T-helper 2 cell (primary cell): ENCODE measurements around the gene OR52L1.
A peak's percentile ranks its signal among the peaks of the same experiment; 100 is the strongest.
"Not testable (repeated sequence)": the region's sequence is repeated elsewhere in the genome, so short reads cannot be mapped to it uniquely, and the experiment has no call there.

ENCODE experiments used
- DNase-seq, 5 experiments: peaks; one replicate each; pipeline versions ENCODE4 v3.0.0 to v3.0.0-alpha.2; 2012 to 2022
- total RNA-seq, 2 donors: gene quantifications; one replicate each; lab custom pipeline; 2026; lab: John Stamatoyannopoulos, UW

OR52L1 gene
- 0 reads per million in 2 donors for total RNA-seq

DNA sequence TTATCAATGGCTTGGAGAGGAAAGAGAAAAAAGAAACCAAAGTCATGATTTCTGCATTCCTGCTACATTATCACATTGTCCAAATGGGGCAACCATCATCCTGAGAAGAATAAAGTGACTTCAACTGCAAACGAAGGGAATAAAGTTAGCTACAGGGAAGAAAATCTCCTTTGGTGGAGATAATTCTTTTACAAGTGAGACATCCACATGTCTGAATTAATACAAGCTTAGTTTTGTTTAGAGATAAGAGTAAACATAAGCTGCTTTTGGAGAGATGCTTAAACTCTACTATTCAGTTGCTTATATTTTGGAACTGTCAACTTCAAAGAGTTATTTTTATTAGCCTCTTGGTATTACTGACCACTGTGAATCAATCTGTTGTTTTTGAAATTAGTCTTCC is at the start of gene OR52L1:
TSS of gene OR52L1 (minus strand) at position 101 of the 400 bp plus-strand sequence. CDS start at position 46, 55 bp downstream.
- no peak for DNase-seq

DNA sequence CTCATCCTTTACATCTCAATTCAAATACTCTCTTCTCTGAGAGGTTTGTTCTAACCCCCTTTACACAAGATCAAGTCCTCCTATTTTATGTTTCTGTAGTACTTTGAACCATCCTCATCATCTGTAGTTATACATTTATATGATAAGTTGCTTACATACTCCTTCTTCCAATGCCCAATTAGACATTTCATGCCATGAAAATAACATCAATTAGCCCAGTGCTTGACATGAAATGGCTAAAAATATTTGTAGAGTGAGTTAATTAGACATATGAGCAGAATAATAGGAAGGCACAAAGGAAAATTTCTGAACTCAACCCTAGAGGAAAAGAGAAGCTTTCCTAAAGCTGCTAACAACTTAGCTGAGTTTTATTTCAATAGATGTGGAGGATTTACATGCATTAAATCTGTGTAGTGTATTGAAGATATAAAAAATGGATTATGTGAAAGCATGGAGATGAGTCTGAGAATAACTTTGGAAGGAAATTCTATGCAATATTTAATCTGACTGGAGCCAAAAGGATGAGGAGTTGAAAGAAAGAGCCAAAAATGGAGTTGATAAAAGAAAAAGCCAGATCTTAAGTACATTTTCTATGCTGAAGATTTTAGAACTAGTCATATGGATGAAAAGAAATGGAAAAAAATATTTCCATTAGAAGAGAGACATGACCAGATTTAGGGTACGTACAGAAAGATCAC is 44.1 kb upstream of the OR52L1 start, which contains the start of gene OR56A1:
TSS of gene OR56A1 (minus strand) at position 51 of the 698 bp plus-strand sequence. CDS start 3,066 bp downstream, outside the sequence.
- DNase-seq: no peak

DNA sequence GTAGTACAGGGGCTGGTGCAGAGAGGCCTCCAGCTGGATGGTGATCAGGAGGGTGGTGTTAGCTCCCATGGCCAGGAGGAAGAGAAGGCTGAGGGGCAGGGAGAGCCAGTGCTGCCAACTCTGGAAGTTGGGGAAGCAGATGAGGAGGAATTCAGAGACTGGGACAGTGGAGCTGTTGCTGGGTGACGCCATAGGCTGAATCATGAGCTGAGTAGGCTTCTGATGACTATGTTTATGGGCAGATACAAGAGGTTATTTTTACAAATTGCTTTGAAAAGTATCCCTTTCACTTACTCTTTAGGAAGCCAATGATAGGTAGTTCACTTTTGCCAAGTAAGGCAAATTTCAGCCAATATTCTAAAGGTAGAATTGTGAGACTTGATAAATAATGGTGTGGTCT is 40.7 kb upstream of the OR52L1 start:
- DNase-seq: no peak

DNA sequence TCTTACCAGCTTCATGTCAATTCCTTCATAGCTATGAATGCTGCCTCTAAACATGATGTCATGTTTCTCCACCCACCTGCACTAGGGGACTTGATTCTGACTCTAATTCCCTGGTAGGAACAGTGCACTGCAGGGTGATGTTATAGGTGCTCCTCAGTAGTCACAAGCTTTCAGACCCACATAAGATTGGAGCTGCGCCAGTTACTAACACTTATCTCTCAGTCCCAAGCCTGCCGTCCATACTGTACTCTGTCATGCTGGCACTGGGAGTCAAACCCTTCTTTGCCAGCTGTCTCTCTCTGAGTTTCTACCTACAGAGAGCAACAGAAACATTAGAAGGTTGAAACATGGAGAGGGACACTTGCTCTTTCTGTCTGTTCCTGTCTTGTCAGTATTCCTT is 38.3 kb upstream of the OR52L1 start:
- DNase-seq: no peak

DNA sequence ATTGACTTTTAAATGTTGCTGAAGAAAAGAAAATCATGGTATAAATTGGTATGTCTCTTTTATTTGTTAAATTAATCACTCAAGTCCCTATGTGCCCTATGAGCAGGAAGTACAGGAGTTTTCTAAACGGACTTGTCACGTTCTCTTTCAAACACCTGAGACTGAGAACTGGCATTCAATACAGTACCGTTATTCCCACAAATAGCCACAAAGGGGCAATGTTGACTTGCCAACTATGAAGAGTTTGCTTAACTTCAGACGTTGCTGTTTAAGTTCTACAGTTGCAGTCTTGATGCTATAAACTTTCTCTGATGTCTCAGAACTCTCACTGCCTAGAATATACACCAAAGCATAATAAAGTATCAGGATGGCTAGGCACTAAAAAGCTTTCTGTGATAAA is 36.2 kb upstream of the OR52L1 start:
- DNase-seq: peak in 2 of 5 experiments; percentile 0 to 46

DNA sequence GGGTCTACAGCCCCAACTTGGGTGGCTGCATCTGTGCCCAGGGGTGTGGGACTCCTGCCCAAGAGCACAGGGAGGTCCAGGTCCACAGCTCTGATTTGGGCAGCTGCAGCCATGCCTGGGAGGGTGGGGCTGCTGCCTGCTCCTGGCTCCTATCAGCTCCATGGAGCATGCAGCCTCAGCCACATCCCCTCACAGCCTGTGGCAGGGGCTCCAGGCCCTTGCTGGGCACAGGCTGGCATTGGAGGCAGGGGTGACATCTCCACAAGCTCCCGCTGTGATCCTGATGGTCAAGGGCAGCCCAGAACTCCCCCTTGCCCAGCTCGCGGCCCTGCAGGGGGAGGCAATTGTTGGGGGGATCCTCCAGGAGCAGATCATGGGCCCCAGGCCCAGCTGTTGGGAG is 26.3 kb upstream of the OR52L1 start:
- no peak for DNase-seq

DNA sequence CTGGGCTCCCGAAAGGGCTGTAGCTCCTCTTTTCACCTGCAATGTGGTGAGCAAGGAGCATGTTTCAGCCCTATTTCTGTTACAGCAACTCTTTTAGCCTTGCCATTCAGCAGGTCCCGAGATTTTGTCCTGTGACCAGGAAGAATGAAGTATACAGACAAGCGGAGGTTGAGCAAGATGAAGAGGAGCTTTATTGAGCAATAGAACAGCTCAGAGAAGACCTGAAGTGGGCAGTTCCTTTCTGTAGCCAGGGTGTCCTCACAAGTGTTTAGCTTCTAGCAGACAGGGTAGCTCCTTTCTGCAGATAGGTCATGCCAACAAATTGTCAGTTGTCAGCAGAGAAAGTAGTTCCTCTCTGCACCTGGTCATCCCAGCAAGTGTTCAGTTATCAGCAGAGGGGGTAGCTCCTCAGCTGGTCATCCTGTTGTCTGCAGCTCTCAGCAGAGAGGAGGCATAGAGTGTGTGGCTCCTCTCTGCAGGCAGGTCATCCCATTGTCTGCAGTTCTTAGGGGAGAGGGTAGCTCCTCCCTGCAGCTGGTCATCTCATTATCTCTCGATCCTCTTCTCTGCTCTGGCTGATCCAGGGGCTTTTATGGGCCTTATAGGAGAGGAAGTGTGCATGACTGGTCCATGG is 25.4 kb upstream of the OR52L1 start:
- no peak for DNase-seq

DNA sequence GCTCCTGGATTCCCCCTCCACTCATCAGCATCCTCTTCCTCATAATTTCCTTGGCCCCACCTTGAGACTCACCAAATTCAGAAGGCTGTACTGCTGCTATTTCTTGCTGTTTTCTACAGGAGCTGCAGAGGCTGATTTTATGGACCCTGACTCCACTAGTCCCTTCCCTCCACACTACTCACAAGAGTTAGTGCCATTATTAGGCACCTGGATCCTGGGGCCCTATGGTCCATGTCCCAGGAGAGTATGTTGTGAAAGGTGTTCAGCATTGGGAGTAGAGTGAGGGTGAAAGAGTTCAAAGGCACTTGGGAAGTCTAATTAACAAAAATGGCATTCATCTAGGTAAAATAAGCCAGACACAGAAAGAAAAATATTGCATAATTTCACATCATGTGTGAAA is 20.1 kb upstream of the OR52L1 start, which contains the start of gene OR56A4:
TSS of gene OR56A4 (minus strand) at position 101 of the 400 bp plus-strand sequence. CDS start 3,954 bp downstream, outside the sequence.
- DNase-seq: no peak

DNA sequence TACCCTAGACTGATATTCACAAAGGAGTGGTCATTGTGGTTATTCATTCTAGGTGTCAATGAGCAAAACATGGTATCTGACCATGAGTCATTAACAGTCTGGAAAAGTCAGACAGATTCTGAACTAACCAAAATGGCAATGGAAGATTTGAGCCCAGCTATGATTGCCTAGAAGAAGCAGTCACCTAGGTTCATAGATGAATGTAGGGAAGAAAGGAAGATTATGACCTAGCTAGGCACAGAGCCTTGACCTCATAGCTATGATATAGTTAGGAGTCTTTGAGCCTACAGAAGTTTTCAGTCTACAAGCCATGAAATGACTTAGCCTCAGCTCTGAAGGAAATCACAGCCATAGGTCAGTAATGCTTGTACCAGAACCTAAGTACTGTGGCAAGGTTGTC is 19.6 kb upstream of the OR52L1 start:
- DNase-seq: no peak

DNA sequence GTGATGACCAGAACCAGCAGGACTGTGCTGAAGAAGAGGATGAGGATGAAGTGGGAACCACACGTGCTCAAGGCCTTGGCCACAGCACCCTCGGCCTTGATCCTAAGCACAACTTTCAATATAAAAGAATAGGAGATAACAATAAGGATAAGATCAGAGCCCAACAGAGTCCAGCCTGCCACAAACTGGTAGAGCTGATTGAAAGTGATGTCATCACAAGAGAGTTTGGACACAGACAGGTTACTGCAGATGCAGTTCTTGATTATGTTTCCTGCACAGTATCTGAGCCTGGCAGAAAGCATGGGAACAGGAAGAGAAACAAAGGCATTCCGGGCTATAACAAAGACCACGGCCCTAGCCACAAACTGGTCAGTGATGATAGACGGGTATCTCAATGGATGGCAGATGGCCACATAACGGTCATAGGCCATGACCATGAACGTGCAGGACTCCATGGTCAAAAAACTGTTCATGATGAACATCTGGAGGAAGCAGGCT is 15.5 kb upstream of the OR52L1 start:
- no peak for DNase-seq

DNA sequence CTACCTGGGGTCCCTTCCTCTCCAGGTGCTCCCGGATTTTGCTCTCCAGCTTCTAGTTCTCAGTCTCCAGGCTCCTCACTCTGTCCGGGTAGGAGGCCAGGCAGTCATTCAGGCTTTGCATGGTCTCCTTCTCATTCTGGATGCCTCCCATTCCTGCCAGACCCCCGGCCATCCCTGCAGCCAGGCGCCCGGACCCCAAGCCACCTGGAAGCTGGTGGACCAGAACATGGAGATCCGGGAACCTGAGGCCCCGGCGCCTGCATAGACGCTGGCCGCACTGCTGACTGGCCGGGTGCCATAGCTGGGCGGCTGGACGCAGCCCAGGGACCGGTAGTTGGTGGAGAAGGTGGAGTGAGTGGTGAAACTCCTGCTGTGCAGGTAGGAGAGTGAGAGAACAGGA is 8.0 kb upstream of the OR52L1 start:
- no peak for DNase-seq

DNA sequence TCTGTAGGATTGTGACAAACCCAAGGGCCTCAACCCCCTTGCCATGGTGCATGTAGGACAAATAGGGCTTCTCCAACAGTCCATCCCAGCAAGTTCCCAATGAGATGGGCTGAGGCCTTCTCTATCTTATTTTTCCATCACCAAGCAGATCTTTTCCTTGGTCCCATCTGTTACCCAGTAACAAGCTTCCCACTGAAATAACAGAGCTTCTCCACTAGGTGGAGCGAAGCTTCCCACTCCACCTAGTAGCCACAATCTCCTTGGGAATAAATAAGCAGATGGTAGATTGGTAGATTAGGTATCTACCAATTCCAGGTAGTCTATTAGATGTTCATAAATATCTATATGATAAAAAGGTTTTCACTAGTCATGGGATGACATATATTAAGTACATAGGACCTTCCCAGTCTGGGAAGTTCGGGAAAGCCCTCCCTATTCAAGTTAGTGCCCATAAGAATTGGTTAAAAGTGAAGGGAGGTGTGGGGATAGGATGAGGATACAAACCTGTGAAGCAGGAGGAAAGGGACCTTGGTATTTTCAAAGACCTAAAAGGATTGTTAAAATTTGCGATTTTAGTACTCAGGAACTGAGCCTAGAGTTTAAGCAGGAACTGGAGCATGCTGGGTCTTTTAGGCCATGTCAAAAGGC is 5.9 kb upstream of the OR52L1 start:
- DNase-seq: no peak

DNA sequence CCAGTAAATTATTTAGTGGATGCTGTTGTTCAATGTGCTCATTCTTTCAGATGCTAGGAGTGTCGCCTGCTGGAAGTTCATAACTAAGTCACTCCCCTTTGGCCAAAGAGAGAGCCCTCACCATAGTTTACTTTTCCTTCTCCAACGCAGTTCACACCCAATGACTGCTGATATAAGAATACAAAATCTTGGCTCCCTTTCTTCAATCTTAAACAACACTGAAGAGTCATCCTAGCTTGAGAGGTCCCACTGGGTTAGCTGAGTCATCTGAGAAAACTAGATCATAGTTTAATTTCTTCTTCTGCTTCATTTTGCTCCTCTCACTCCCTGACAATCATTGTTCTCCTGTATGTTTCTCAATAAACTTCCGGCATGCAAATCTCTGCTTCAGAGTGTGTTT is 5.4 kb upstream of the OR52L1 start:
- no peak for DNase-seq

DNA sequence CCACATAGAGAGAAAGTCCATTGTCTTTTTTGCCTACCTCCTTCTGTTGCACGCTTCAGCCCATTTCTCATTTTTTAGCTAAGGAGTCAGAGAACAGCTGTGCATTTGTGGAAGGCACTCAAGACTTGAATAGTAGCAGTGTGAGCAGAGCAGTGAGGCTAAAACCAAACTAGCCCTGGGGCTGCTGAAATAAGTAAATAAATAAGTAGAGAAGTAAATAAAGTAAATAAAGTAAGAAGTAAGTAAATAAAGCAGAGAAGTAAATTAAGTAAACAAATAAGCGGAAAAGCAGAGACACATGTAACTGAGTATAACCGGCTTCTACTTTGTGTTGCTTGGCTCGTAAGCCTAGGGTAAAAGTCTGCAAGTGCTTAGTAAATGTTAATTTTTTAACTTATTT is 2.4 kb upstream of the OR52L1 start:
- no peak for DNase-seq

DNA sequence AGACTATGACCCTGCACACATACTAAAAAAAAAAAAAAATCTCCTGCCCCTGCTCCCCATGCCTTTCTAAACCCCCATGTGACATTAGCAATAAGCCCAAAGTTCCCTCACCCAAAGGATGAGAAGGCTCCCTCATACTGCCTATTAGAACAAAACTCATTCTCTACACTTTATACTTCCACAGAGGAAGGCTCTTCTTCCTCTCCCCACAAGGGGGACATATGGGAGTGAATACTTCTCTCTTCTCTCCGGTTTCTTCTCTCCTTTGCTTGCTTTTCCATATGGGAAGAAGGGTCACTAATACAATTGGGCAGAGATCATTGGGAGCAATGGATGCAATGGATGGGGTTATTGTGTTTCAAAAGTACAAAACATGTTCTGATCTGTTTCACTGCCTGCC is 3.3 kb downstream of the OR52L1 start:
- DNase-seq: no peak

DNA sequence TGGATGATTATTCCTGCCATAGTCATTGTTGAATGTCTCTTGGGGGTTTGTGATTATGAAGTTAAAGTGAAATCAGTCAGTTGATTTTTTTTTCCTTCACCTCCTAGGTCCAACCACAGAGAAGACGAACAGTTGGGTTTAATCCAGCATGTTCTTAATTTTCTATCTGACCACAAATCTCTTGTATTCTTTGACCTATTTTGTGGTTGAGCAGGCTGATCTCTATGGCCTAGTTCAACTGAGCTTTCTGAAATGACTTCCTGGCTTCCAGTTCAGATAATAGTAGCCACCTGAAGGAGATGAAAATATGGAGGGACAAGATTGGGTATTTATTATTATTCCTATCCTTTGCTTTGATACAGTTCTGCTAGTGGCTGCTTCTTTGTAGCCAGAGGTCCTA is 13.3 kb downstream of the OR52L1 start:
- no peak for DNase-seq

DNA sequence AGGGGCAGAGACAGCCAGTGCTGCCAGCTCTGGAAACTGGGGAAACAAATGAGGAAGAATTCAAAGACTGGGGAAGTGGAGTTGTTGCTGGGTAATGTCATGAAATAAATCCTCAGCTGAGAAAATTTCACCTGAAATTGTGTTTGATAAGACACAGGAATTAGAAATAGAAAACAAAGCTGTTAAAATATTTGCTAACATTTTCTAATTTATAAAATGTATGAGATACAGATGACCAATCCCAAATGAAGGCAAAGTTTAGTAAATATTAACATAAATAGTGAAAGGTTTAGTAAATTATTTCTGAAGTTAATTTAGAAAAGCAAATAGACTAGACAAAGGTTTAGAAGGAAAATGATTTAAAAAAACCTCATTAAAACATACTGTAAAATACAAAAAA is 18.4 kb downstream of the OR52L1 start, which contains the start of gene OR56A5:
TSS of gene OR56A5 (minus strand) at position 101 of the 400 bp plus-strand sequence. CDS start at position 101, 0 bp downstream.
- no peak for DNase-seq

DNA sequence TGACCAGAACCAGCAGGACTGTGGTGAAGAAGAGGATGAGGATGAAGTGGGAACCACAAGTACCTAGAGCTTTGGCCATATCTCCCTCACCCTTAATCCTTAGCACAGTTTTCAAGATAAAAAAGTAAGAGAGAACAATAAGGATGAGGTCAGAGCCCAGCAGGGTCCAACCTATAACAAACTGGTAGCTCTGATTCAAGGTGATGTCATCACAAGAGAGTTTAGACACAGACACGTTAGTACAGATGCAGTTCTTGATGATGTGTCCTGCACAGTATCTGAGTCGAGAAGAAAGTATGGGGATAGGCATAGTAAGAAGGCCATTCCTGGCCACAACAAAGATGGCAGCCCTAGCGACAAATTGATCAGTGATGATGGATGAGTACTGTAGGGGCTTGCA is 19.1 kb downstream of the OR52L1 start:
- DNase-seq: no peak

DNA sequence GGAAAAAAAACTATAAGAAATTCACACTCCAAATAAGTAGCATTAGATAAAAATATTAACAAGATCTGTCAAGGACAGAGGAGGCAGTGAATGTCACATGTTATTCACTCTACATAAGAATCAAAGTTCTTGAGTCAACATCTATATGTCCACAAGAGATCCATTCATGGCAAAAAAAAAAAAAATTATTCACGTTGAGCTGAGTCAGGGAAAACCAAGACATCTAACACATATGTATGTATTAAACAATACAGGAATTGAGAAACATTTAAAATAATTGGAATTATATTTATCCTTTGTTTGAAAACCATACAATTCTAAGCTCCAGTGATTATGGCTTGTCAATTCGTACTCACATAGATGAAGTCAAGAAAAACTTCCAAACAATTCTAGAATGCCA is 19.8 kb downstream of the OR52L1 start:
- DNase-seq: no peak

DNA sequence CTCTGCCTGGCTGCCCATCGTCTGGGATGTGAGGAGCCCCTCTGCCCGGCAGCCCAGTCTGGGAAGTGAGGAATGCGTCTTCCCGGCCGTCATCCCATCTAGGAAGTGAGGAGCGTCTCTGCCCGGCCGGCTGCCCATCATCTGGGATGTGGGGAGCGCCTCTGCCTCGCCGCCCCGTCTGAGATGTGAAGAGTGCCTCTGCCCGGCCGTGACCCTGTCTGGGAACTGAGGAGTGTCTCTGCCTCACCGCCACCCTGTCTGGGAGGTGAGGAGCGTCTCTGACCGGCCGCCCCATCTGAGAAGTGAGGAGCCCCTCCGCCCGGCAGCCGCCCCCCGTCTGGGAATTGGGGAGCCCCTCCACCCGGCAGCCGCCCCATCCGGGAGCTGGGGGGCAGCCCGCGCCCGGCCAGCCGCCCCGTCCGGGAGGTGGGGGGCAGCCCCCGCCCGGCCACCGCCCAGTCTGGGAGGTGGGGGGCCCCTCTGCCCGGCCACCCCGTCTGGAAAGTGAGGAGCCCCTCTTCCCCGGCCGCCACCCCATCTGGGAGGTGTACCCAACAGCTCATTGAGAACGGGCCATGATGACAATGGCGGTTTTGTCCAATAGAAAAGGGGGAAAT is 26.0 kb downstream of the OR52L1 start:
- not testable (repeated sequence) for DNase-seq

DNA sequence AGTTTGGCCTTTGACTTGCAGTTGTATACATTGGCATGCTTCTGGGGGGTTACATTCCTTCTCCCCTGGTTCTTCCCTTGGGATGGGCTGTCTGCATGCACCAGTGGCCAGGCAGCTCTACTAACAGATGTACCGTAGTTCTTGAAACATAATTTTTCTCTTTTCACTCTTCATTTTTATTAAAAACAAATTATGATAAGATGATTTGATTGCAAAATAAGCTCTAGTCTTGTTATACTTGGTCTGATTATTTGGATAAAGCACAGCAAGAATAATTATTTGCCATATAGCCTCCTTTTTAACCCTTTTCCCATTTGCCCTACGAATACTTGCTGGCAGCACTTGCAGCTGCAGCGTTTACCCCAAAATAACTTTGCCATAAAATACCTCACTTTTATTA is 31.2 kb downstream of the OR52L1 start:
- no peak for DNase-seq

DNA sequence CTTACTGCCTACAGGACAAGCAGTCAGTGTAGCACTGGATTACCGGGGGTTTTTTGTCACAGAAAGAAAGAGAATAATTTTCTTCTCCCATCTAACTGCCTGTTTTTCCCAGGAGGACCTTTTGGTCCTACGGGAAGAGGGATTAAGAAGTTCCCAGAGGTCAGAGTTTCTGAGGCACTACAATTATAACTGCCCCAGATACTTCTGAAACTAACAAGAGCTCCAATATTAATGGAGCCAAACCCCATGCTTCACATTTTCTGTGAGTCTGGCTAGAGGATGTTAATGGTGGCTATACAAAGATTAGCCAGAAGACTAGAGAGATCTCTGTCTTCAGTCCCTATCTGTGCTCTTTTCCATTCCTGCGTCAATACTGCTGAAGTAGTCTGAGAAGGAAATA is 44.8 kb downstream of the OR52L1 start, which contains the start of gene OR56A3:
TSS of gene OR56A3 (plus strand) at position 301 of the 400 bp plus-strand sequence. CDS start 5,096 bp downstream, outside the sequence.
- DNase-seq: no peak

DNA sequence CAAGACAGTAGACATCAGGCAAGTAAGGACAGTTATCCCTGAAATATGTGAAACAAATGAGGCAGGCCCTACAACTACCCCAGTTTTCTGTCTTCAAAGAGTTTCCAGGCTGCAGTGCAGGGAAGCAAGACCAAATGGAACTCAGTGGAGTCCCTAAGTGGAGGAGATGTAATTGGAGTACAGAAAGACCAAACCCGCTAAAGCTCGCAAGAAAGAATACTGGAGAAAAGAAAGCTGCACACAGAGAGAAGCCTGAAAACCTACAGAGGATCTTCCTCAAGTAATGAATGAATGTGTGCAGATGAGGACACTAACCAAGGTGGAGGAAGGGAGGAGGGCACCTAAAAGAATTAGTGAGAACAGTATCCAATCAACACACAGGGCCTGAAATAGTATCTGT is 46.0 kb downstream of the OR52L1 start:
- no peak for DNase-seq
